Esophagus squamous epithelium (tissue), 4 donors: ENCODE data around the gene CACNB2.

ENCODE experiments used
- CTCF ChIP-seq, 6 experiments: fragments of 450-650 bp in 4 of 6; fragments of 200-600 bp in 2 of 6; sonication (generic) in 2 of 6; IDR thresholded peaks; one replicate each; pipeline ENCODE4 v1.5.1; 2016 to 2019; ENCODE audit warnings: antibody characterized with exemption in 6 of 6, mild to moderate bottlenecking in 4 of 6, moderate library complexity in 4 of 6
- POLR2A ChIP-seq, 4 donors: fragments of 450-650 bp; IDR thresholded peaks; one replicate each; pipeline ENCODE4 v1.6.1; 2017; ENCODE audit warnings: antibody characterized with exemption in 4 of 4, mild to moderate bottlenecking in 4 of 4, moderate library complexity in 3 of 4

DNA sequence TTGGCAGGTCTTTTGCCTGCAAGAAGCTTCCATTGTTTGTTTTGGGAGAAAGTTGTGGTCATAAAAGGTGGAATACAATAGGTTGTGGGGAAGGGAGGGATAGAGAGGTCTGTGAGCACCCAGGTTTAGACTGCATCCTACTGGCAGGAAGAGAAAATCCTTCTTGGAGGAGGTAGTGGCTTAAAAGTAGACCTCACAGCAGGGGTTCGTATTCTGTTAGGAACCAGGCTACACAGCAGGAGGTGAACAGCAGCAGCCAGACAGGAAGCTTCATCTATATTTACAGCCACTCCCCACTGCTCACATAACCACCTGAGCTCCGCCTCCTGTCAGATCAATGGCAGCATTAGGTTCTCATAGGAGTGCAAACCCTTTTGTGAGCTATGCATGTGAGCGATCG lies 265.9 kb downstream of the CACNB2 start:
- no peak for TF ChIP-seq CTCF (IDR thresholded peaks at IDR 0.05)
- TF ChIP-seq POLR2A (IDR thresholded peaks at IDR 0.05): no peak
